GM21825 (cell line): Measurements from ENCODE around the gene RNF169.

ENCODE experiments used
- ATAC-seq: cut with Tn5 transposase; IDR thresholded peaks from one replicate; pipeline ENCODE4 v1.9.1; 2021; ENCODE audit warnings: mild to moderate bottlenecking, moderate library complexity; ENCODE audit not compliant: unreplicated experiment

The RNF169 gene

DNA sequence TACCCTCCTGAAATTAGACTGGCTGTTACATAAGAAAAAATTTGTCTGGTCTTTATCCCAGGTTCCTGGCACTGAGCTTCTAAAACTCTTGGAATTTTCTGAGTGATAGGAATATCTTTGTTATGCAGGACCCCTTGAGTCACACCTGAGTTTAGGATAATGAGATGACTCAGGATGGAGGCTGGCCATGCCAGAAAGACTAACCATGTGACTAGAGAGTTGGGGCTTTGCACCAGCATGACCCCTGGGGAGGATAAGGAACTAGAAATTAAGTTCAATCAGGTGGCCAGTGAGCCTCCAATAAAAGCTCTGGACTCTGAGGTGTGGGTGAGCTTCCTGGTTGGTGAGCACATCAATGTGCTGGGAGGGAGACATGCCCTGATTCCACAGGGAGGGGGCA is 112.1 kb downstream of the RNF169 start:
- ATAC-seq, result no peak

DNA sequence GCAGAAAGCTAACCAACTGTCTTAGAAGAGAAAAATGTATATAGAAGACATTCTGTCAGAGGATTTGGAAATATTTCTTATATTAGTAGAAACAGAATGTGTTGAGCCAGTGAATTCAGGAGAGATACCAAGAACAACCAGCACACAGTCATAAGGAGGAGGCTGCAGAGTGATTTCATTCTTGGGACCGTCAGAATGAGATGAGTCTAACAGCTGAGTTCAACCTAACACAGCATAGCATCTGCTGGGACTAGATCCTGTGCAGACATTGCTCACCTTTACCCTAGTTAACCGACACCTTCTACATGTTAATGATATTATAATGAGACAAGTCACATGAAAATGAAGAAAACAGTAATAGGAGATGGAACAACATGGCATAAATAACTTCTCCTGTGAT is 114.8 kb downstream of the RNF169 start:
- no peak for ATAC-seq

DNA sequence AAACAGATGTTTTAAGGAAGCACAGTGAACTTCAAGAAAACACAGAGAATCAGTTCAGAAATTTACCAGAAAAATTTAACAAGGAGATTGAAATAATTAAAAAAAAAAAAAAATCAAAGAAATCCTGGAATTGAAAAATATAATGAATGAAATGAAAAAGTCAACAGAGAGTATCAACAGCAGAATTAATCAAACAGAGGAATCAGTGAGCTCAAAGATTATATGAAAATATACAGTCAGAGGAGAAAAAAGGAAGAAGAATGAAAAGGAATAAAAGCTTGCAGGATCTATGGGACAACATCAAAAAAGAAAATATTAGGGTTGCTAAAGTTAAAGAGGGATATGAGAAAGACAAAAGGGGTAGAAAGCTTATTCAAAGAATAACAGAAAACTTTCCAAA is 117.9 kb downstream of the RNF169 start:
- no peak for ATAC-seq

DNA sequence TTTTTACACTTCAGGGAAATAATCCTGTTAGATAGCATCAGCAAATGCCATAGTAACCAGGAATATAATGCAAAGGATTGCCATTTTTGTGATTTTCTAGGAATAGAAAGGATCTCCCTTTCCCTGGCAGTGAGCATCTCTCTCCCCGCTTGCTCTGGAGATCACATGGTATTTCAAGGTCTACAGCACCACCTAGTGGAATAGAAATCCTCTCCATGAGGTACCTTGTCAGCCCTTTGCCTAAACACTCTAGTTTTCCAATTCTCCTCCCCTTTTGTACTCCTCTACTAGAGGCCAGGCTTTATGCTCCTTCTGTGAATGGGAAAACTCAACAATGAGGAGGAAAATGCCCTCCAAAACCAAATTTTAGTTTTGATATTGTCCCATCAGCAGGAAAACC is 121.8 kb downstream of the RNF169 start:
- no peak for ATAC-seq

DNA sequence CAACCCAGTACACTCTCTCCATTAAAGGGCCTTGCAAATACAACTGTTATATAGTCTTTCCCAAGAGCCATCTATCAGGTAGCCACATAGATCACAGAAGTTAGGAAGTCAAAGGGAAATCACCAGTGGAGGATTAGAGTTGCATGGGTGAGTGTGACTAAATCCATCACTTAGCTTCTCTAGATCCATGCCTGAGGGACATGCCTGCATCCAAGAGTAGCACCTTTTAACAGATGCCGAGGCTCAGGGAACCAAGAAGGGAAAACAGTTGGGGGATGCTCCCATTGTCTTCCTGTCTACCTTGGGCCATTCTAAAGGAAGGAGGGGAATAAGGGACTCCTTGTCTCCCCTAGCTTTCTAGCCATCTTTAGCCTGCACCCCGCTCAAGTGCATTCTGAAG is 122.4 kb downstream of the RNF169 start:
- ATAC-seq, result no peak

DNA sequence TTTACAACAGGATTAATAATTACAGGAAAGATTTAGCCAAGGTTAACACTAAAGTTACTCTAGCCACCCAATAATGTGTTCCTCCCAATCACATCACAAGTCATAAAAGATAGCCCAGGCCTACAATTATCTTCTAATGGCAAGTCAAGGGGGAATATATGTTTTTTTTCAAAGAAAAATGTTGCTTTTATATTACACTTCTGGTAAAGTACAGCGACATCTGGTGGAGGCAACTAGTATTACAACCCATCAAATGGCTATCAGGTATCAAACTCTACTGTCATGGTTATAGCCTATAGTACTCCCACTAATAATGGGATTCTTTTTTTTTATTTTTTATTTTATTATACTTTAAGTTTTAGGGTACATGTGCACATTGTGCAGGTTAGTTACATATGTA is 128.5 kb downstream of the RNF169 start:
- ATAC-seq, result no peak
